Measurements from ENCODE around the gene CBR4. TPM values are rescaled to one million over a fixed set of nuclear protein-coding genes. Genes with fewer than 3 reads are reported as not detected.
A peak's percentile ranks its signal among the peaks of the same experiment; 100 is the strongest.
"Not testable (repeated sequence)": the region's sequence is repeated elsewhere in the genome, so short reads cannot be mapped to it uniquely, and the experiment has no call there.

The CBR4 gene
- total RNA-seq, 1 experiment from 2014 or later, result 24.0 TPM

DNA sequence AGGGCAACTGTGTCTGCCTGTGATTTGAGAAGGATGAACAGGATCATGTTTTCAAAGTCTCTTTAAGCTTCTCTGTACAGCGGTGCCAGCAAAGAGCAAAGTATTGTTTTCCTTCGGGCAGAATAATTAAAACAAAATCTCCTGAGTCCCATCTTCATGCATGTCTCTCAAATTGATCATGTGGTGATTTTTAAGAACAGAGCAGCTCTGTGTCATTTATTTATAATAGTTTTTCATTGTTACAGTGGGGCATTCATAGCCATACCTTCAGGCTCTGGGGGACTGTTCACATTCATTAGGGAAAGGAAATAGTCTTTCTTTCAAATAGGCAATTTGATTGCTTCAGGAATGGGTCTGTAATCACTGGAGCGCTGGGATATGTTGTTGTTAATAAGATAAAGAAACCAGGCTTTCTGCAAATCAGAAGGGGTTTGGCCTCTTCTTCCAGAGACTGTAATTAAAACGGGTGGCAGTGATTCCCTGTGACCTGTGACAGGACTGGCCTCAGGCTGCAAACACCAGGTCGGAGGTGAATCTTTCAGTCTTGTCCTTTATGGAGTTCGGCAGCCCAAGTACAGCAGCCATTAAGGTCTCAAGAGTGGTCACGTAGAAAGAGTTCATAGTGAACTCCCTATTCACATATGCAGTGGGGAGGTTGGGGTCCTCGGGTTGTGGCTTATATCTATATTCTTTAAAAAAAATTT lies 29.3 kb upstream of the CBR4 start:
- TF ChIP-seq, protein P1, sequence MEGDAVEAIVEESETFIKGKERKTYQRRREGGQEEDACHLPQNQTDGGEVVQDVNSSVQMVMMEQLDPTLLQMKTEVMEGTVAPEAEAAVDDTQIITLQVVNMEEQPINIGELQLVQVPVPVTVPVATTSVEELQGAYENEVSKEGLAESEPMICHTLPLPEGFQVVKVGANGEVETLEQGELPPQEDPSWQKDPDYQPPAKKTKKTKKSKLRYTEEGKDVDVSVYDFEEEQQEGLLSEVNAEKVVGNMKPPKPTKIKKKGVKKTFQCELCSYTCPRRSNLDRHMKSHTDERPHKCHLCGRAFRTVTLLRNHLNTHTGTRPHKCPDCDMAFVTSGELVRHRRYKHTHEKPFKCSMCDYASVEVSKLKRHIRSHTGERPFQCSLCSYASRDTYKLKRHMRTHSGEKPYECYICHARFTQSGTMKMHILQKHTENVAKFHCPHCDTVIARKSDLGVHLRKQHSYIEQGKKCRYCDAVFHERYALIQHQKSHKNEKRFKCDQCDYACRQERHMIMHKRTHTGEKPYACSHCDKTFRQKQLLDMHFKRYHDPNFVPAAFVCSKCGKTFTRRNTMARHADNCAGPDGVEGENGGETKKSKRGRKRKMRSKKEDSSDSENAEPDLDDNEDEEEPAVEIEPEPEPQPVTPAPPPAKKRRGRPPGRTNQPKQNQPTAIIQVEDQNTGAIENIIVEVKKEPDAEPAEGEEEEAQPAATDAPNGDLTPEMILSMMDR (IDR thresholded peaks at IDR 0.05; ENCODE audit: unreplicated experiment), result no peak
- H3K27me3 Mint-ChIP-seq (ENCODE audit: insufficient read depth, unreplicated experiment), result no peaks in the 10 kb centered on the region
- H3K27ac Mint-ChIP-seq (ENCODE audit: low read depth, unreplicated experiment), result no peak overlapping the region
- H3K36me3 Mint-ChIP-seq (ENCODE audit: insufficient read depth, unreplicated experiment), result no peaks in the 10 kb centered on the region
- ChIA-PET POLR2A (no interaction called here), CTCF (interaction anchor here (0.7 to 2.2 kb wide), 2 partner anchors 14 to 913 kb away, joined by 3 to 5 read pairs; no protein-coding TSS in a partner anchor)
- H3K4me3 Mint-ChIP-seq (ENCODE audit: unreplicated experiment), result no peak overlapping the region
- H3K9me3 Mint-ChIP-seq (ENCODE audit: unreplicated experiment), result no peaks in the 10 kb centered on the region
- intact Hi-C loops (cut with micrococcal nuclease), result no loop called here
- BruUV-seq (replicated peaks), result no TSS peak
- no peak for DNase-seq (ENCODE audit: unreplicated experiment)
- H3K4me1 Mint-ChIP-seq (ENCODE audit: insufficient read depth, unreplicated experiment), result no peaks in the 10 kb centered on the region

DNA sequence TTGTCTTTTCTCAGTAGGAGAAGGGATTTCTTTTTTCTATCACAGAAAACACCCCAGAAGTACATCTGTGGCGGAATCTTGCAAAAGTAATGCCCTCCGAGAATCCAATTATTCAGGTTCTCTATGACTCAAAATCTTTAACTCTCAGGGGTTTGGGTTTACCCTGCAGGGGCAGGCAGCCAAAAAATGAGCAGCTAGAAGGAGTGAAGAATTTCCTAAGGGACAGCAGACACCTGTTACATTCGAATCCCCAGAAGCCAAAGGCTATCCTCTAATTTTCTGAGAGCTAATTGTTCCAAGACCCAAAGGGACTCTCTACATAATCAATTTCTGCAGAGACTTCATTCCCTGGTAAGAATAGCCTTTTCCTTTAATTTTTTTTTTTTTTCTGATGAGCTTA lies 27.5 kb upstream of the CBR4 start:
- H3K27ac Mint-ChIP-seq (ENCODE audit: low read depth, unreplicated experiment), result no peak overlapping the region
- intact Hi-C loops (cut with micrococcal nuclease), result no loop called here
- H3K27me3 Mint-ChIP-seq (ENCODE audit: insufficient read depth, unreplicated experiment), result no peaks in the 10 kb centered on the region

DNA sequence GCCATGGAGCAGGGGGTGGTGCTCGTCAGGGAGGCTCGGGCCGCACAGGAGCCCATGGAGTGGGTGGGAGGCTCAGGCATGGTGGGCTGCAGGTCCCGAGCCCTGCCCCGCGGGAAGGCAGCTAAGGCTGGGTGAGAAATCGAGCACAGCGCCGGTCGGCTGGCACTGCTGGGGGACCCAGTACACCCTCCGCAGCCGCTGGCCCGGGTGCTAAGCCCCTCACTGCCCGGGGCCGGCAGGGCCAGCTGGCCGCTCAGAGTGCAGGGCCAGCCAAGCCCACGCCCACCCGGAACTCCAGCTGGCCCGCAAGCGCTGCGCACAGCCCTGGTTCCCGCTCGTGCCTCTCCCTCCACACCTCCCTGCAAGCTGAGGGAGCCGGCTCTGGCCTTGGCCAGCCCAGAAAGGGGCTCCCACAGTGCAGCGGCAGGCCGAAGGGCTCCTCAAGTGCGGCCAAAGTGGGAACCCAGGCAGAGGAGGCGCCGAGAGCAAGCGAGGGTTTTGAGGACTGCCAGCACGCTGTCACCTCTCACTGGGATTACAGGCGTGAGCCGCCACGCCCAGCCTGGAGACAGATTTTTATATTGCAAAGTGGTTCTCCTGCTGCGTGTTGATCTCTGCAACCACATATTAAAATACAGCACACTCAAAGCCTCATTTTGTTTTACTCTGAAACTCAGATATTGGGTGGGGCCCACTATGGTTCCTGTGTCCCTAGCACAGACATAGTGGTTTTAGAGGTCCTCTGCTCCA lies 26.0 kb upstream of the CBR4 start:
- BruUV-seq (replicated peaks); H3K4me1 Mint-ChIP-seq (ENCODE audit: insufficient read depth, unreplicated experiment); H3K4me3 Mint-ChIP-seq (ENCODE audit: unreplicated experiment); H3K9me3 Mint-ChIP-seq (ENCODE audit: unreplicated experiment); H3K27ac Mint-ChIP-seq (ENCODE audit: low read depth, unreplicated experiment); intact Hi-C loops (cut with micrococcal nuclease); H3K27me3 Mint-ChIP-seq (ENCODE audit: insufficient read depth, unreplicated experiment); POLR2A ChIA-PET; CTCF ChIA-PET; DNase-seq (ENCODE audit: unreplicated experiment); H3K36me3 Mint-ChIP-seq (ENCODE audit: insufficient read depth, unreplicated experiment): not testable (repeated sequence)

More for the DNA sequence above, 27.5 kb upstream of the CBR4 start:
- peaks cover 5% of the 10 kb centered on the region for H3K4me1 Mint-ChIP-seq (ENCODE audit: insufficient read depth, unreplicated experiment)
- TF ChIP-seq, protein P1 (IDR thresholded peaks at IDR 0.05; ENCODE audit: unreplicated experiment), result no peak
- no peaks in the 10 kb centered on the region for H3K36me3 Mint-ChIP-seq (ENCODE audit: insufficient read depth, unreplicated experiment)
- no TSS peak for BruUV-seq (replicated peaks)
- no peaks in the 10 kb centered on the region for H3K9me3 Mint-ChIP-seq (ENCODE audit: unreplicated experiment)
- DNase-seq (ENCODE audit: unreplicated experiment), result no peak
- ChIA-PET CTCF (interaction anchor here (0.7 kb wide), 1 partner anchor 439 kb away, joined by 4 read pairs; no protein-coding TSS in a partner anchor), POLR2A (no interaction called here)
- no peak overlapping the region for H3K4me3 Mint-ChIP-seq (ENCODE audit: unreplicated experiment)

DNA sequence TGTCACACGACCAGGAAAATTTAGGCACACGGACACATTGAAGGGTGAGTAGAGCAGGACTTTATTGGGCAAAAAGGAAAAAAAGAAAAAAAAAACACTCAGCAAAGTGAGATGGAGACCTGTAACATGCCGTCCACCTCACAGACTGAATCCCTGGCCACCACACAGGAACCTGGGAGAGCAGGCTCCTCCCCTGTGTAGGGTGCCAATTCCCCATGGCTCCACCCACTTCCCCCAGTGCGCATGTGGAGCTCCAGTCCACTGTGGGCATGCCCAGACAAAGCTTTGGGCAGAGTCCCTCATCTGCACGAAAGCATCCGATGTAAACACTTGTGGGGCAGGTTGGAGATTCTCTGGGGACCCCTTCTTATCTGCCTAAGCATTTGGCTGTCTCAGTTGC lies 23.6 kb upstream of the CBR4 start:
- CTCF ChIA-PET, result interaction anchor here (0.6 to 1.7 kb wide), 4 partner anchors 9 to 234 kb away, joined by 3 to 8 read pairs (median 4); no protein-coding TSS in a partner anchor
- POLR2A ChIA-PET, result no interaction called here
- BruUV-seq (replicated peaks), result no TSS peak
- intact Hi-C loops (cut with micrococcal nuclease), result no loop called here
- H3K27ac Mint-ChIP-seq (ENCODE audit: low read depth, unreplicated experiment), result peak overlapping the region; percentile 19
- H3K4me1 Mint-ChIP-seq (ENCODE audit: insufficient read depth, unreplicated experiment), result peaks cover 5% of the 10 kb centered on the region
- TF ChIP-seq, protein P1 (IDR thresholded peaks at IDR 0.05; ENCODE audit: unreplicated experiment), result no peak
- H3K36me3 Mint-ChIP-seq (ENCODE audit: insufficient read depth, unreplicated experiment), result no peaks in the 10 kb centered on the region
- H3K9me3 Mint-ChIP-seq (ENCODE audit: unreplicated experiment), result no peaks in the 10 kb centered on the region
- DNase-seq (ENCODE audit: unreplicated experiment), result peak; percentile 77
- no peak overlapping the region for H3K4me3 Mint-ChIP-seq (ENCODE audit: unreplicated experiment)
- no peaks in the 10 kb centered on the region for H3K27me3 Mint-ChIP-seq (ENCODE audit: insufficient read depth, unreplicated experiment)

Measured in MCF 10A (cell line).